ENCODE results near the gene MGAT4D.
"Not testable (repeated sequence)": the region's sequence is repeated elsewhere in the genome, so short reads cannot be mapped to it uniquely, and the experiment has no call there.

Gene MGAT4D

GRCh38 chr4:140497747-140498636 lies at the start of gene MGAT4D:
MGAT4D (minus strand) TSS chr4:140498293; CDS start chr4:140498222, 71 bp downstream.
- DNase-seq, result no peak

GRCh38 chr4:140533951-140534480 lies 35.9 kb upstream of the MGAT4D start:
- DNase-seq, result no peak

- no peak for DNase-seq
These were observed 31.3 kb upstream of the MGAT4D start for GRCh38 chr4:140529434-140529833.

- peak; percentile 97 to 98 for DNase-seq
These were observed 26.0 kb upstream of the MGAT4D start, which contains the start of gene ELMOD2 for GRCh38 chr4:140523857-140524742. ELMOD2 (plus strand) TSS chr4:140524168; CDS start chr4:140525429, 1,261 bp downstream.

- DNase-seq, result no peak
These were observed 25.3 kb upstream of the MGAT4D start for GRCh38 chr4:140523370-140523856.

GRCh38 chr4:140515423-140515822 lies 17.3 kb upstream of the MGAT4D start:
- DNase-seq, result no peak

- DNase-seq, result not testable (repeated sequence)
These were observed 15.7 kb upstream of the MGAT4D start for GRCh38 chr4:140513765-140514164.

GRCh38 chr4:140504261-140504660 lies 6.2 kb upstream of the MGAT4D start:
- DNase-seq, result no peak

GRCh38 chr4:140499391-140499790 lies 1.3 kb upstream of the MGAT4D start:
- DNase-seq, result no peak

- DNase-seq, result no peak
These were observed 717 bp downstream of the MGAT4D start for GRCh38 chr4:140497405-140497746.

- no peak for DNase-seq
These were observed 12.2 kb downstream of the MGAT4D start for GRCh38 chr4:140485939-140486338.

GRCh38 chr4:140483445-140483844 lies 14.6 kb downstream of the MGAT4D start:
- no peak for DNase-seq

GRCh38 chr4:140472156-140472555 lies 25.9 kb downstream of the MGAT4D start:
- no peak for DNase-seq

- DNase-seq, result no peak
These were observed 28.0 kb downstream of the MGAT4D start for GRCh38 chr4:140469791-140470733.

- no peak for DNase-seq
These were observed 31.9 kb downstream of the MGAT4D start for GRCh38 chr4:140466146-140466545.

GRCh38 chr4:140463614-140464013 lies 34.5 kb downstream of the MGAT4D start:
- no peak for DNase-seq

- no peak for DNase-seq
These were observed 34.9 kb downstream of the MGAT4D start for GRCh38 chr4:140463182-140463581.

- no peak for DNase-seq
These were observed 47.7 kb downstream of the MGAT4D start for GRCh38 chr4:140450352-140450751.

- no peak for DNase-seq
These were observed 49.3 kb downstream of the MGAT4D start for GRCh38 chr4:140448830-140449229.

GRCh38 chr4:140448162-140448561 lies 49.9 kb downstream of the MGAT4D start:
- DNase-seq, result no peak

GRCh38 chr4:140444347-140444746 lies 53.7 kb downstream of the MGAT4D start:
- not testable (repeated sequence) for DNase-seq

GRCh38 chr4:140439644-140440142 lies 58.4 kb downstream of the MGAT4D start:
- DNase-seq, result no peak

Measured in CD4-positive, alpha-beta T cell treated with Interleukin-4 for 1 hour (primary cell).